Activated T-helper 1 cell treated with anti-CD3 and anti-CD28 coated beads, Interleukin-12 subunit alpha, Interleukin-12 subunit beta, Interleukin-2, Interleukin-4 antibody, amounts not matched to agents 30 ng/mL and 10 ng/mL and 1 ng/mL, durations not matched to agents 14 hours and 24 hours and 36 hours (primary cell): ENCODE measurements around the gene SUMO3. TPM values are rescaled to one million over a fixed set of nuclear protein-coding genes. Genes with fewer than 3 reads are reported as not detected.
A peak's percentile ranks its signal among the peaks of the same experiment; 100 is the strongest.

ENCODE experiments used
- DNase-seq: peaks from one replicate; pipeline ENCODE4 v3.0.0; 2021; ENCODE audit warnings: low spot score
- H3K27ac Mint-ChIP-seq: one replicate; pipeline ENCODE4 v1.8.0; 2021; ENCODE audit warnings: mild to moderate bottlenecking, mixed read lengths
- H3K27me3 Mint-ChIP-seq: one replicate; pipeline ENCODE4 v1.8.0; 2022; ENCODE audit warnings: mild to moderate bottlenecking, moderate library complexity, mixed read lengths; ENCODE audit not compliant: insufficient read depth
- H3K36me3 Mint-ChIP-seq: one replicate; pipeline ENCODE4 v1.8.0; 2021; ENCODE audit warnings: low read depth, mixed read lengths
- H3K4me1 Mint-ChIP-seq: one replicate; pipeline ENCODE4 v1.8.0; 2021; ENCODE audit warnings: low read depth, mixed read lengths
- H3K4me3 Mint-ChIP-seq: one replicate; pipeline ENCODE4 v1.8.0; 2021; ENCODE audit warnings: mild to moderate bottlenecking, moderate library complexity, mixed read lengths
- H3K9me3 Mint-ChIP-seq: one replicate; pipeline ENCODE4 v1.8.0; 2021; ENCODE audit warnings: mixed read lengths
- intact Hi-C: fragments of 100-400 bp; cut with micrococcal nuclease; formaldehyde crosslinking; loops from one replicate; pipeline ENCODE4 v1.15.1; 2024
- total RNA-seq: library from RNA; stranded (reverse); gene quantifications from 2 replicates; pipeline ENCODE4 v1.2.3, GENCODE V29; 2022

The SUMO3 gene
- total RNA-seq, 1 donor from 2014 or later, result 86.9 TPM

GRCh38 chr21:44853601-44854390 is 35.9 kb upstream of the SUMO3 start:
- H3K36me3 Mint-ChIP-seq, result peaks cover 36% of the 10 kb centered on the region
- no peak overlapping the region for H3K4me3 Mint-ChIP-seq
- no peaks in the 10 kb centered on the region for H3K9me3 Mint-ChIP-seq
- H3K27ac Mint-ChIP-seq, result peak overlapping the region; percentile 4
- DNase-seq, result no peak
- H3K4me1 Mint-ChIP-seq, result peaks cover 31% of the 10 kb centered on the region
- intact Hi-C loops, result no loop called here
- no peaks in the 10 kb centered on the region for H3K27me3 Mint-ChIP-seq

- Mint-ChIP-seq H3K27ac (peak overlapping the region; percentile 56), H3K4me1 (peaks cover 40% of the 10 kb centered on the region), H3K9me3 (no peaks in the 10 kb centered on the region), H3K27me3 (no peaks in the 10 kb centered on the region), H3K36me3 (peaks cover 31% of the 10 kb centered on the region), H3K4me3 (no peak overlapping the region)
- intact Hi-C loops, result no loop called here
- DNase-seq, result no peak
Measured at GRCh38 chr21:44850905-44851657, 33.2 kb upstream of the SUMO3 start.

- no peak for DNase-seq
- H3K36me3 Mint-ChIP-seq, result peaks cover 28% of the 10 kb centered on the region
- H3K27me3 Mint-ChIP-seq, result no peaks in the 10 kb centered on the region
- H3K9me3 Mint-ChIP-seq, result no peaks in the 10 kb centered on the region
- H3K27ac Mint-ChIP-seq, result no peak overlapping the region
- intact Hi-C loops, result no loop called here
- H3K4me3 Mint-ChIP-seq, result no peak overlapping the region
- peaks cover 40% of the 10 kb centered on the region for H3K4me1 Mint-ChIP-seq
Measured at GRCh38 chr21:44850208-44850800, 32.4 kb upstream of the SUMO3 start.

DNA sequence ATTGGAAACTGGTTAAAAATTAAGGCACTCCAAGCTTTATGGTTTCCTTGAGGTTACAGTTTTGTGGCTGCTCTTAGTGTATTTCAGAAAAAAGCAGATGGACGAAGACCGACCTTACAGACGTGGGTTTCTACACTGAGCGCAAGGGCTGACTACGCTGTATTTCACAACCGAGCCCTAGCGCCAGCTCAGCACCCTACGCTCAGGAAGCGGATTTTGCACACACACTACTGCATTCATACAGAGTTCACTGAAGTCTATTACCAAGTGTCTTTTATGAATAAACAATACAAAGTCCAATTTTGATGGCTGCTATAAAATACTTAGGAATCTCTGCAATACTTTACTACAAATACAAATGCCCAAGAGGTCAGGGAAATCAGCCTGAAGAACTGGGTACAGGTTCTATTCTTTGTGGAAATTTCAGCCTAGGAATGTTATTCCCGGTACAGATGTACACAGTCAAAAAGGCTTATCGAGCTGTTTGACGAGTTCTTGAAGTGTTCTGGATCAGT is 31.8 kb upstream of the SUMO3 start:
- H3K27ac Mint-ChIP-seq, result no peak overlapping the region
- no peak overlapping the region for H3K4me3 Mint-ChIP-seq
- H3K9me3 Mint-ChIP-seq, result no peaks in the 10 kb centered on the region
- no peak for DNase-seq
- no peaks in the 10 kb centered on the region for H3K27me3 Mint-ChIP-seq
- H3K36me3 Mint-ChIP-seq, result peaks cover 23% of the 10 kb centered on the region
- intact Hi-C loops, result no loop called here
- H3K4me1 Mint-ChIP-seq, result peaks cover 34% of the 10 kb centered on the region

DNA sequence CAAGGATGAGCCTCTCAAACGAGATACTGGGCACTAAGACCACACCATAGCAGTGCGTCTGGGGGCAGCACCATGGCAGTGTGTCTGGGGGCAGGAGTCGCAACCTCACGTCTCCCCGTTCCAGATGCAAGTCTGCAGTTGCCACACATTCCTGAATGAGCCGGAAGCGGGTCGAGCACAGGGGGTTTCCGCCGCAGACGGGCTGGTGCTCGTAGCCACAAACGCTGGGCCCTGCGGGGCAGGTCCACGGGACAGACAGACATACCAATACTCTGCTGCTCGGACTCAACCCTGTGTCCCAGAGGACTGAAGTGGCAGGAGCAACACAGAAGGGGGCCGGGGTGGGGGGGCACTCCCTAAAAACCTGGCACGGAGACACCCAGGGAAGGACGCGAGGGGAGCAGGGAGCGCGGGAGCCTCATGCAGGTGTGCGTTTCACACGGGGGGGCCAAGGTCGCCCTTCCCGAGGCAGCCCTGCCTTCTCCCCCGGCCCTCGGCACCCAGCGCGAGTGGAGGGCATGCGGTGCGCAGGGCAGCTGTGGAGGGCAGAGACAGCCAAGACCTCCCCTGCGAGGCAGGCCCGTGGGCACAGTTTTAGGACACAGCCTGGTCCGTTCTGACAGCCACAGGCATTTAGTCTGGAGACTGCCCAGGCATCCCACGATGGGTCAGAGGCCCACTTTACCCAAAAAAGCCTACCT is 31.1 kb upstream of the SUMO3 start:
- DNase-seq, result no peak
- Mint-ChIP-seq H3K27me3 (peaks cover 1% of the 10 kb centered on the region), H3K4me3 (no peak overlapping the region), H3K36me3 (peaks cover 16% of the 10 kb centered on the region), H3K27ac (no peak overlapping the region), H3K9me3 (no peaks in the 10 kb centered on the region), H3K4me1 (peaks cover 27% of the 10 kb centered on the region)
- intact Hi-C loops, result no loop called here

DNA sequence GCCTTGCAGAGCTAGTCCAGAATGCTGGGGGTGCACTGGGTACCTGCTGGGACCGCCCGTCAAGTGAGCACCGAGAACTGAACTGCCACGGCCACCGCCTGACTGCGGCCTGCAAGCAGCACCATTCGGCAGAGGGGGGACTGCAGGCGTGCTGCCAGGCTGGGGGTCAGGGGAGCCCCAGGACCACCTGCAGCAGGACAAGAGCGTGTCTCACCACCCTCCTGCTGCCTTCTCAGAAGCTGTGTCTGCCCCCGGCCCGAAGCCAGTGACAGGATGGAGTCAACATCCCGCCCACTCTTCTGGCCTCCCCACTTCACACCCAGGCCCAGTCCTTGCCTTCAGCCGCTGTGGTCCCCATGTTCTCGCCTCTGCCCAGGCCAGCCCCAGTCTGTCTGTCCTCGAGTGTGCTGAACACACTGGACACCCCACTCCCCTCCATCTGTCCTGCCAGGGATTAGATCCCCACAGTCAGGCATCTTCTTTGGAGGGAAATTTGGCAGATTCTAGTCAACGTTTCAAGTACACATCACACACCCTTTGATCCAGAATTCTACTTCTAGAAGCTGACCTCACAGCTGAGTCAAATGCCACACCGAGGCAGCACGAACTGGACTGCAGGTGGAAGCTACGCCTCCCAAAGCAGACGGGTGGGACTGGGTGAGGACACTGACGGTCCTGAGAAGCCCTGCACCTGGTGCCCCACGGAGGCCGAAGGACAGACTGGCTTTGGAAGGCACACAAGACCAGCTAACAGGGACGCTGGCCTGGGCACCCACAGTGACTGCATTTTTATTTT is 29.6 kb upstream of the SUMO3 start:
- no peak for DNase-seq
- Mint-ChIP-seq H3K27me3 (peaks cover 5% of the 10 kb centered on the region), H3K36me3 (peaks cover 12% of the 10 kb centered on the region), H3K9me3 (no peaks in the 10 kb centered on the region), H3K4me3 (no peak overlapping the region), H3K27ac (peak overlapping the region; percentile 48), H3K4me1 (peaks cover 26% of the 10 kb centered on the region)
- intact Hi-C loops, result loop anchor here (2.0 kb wide), 2 partner anchors 29 to 47 kb away; partner anchors contain the start of genes SUMO3 and UBE2G2

DNA sequence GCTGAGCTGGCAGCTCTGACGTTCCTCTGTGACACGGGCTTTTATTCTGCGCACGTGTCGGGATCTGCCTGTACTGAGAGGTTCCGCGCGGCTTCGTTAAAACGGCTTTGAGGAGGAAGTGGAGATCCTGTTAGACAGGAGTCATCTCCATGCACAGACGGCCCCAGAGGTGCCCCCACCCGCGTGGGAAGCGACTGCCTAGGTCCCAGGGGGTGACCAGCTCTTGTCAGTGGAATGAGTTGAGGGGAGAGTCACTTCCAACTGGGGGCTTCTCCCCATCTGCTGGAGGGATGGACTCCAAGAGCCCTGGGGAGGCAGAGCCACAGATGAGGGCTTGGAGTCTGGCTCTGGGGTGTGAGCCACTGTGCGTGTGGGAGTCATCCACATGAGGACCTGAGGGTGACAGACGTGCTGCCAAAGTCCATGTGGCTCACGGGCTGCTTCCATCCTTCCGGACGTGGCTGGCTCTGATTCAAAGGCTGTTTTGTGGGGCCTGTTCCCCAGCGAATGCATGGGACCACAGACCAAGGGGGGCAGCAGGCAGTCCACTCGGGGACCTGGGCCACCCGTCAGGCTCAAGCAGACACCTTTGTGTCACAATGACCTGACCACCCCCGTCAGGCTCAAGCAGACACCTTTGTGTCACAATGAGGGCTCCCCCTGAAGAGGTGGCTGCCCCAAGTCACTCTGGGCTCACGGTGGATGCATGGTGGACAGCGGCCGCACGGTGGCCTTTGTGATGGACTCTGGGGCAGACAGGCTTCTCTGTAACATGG is 28.8 kb upstream of the SUMO3 start:
- peak overlapping the region; percentile 11 for H3K27ac Mint-ChIP-seq
- peak overlapping the region; percentile 65 for H3K4me3 Mint-ChIP-seq
- DNase-seq, result peak; percentile 25
- peaks cover 5% of the 10 kb centered on the region for H3K27me3 Mint-ChIP-seq
- intact Hi-C loops, result loop anchor here (1.0 to 2.0 kb wide), 3 partner anchors 26 to 46 kb away; partner anchors contain the start of genes SUMO3 and UBE2G2
- no peaks in the 10 kb centered on the region for H3K9me3 Mint-ChIP-seq
- H3K4me1 Mint-ChIP-seq, result peaks cover 18% of the 10 kb centered on the region
- peaks cover 12% of the 10 kb centered on the region for H3K36me3 Mint-ChIP-seq

DNA sequence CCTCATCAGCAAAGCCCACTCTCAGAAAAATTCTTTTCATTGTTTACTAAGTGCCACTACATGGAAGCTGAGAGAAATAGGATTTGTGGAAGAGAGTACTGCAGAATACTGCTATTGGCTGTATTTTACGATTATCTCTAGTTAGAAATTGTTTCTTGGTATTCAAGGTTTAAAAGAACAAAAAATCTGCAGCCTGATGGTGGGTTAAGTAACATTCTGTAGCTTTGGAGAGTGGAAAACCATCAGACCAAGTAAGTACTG is 28.3 kb upstream of the SUMO3 start:
- intact Hi-C loops, result loop anchor here (1.0 to 2.0 kb wide), 3 partner anchors 26 to 45 kb away; partner anchors contain the start of genes SUMO3 and UBE2G2
- H3K9me3 Mint-ChIP-seq, result no peaks in the 10 kb centered on the region
- H3K27me3 Mint-ChIP-seq, result peaks cover 5% of the 10 kb centered on the region
- peak overlapping the region; percentile 65 for H3K4me3 Mint-ChIP-seq
- peaks cover 12% of the 10 kb centered on the region for H3K36me3 Mint-ChIP-seq
- no peak for DNase-seq
- peaks cover 13% of the 10 kb centered on the region for H3K4me1 Mint-ChIP-seq
- peak overlapping the region; percentile 11 for H3K27ac Mint-ChIP-seq

- H3K36me3 Mint-ChIP-seq, result peaks cover 9% of the 10 kb centered on the region
- H3K4me1 Mint-ChIP-seq, result peaks cover 10% of the 10 kb centered on the region
- peak; percentile 65 for DNase-seq
- peak overlapping the region; percentile 65 for H3K4me3 Mint-ChIP-seq
- intact Hi-C loops, result loop anchor here (1.0 to 2.0 kb wide), 3 partner anchors 27 to 45 kb away; partner anchors contain the start of genes SUMO3 and UBE2G2
- H3K27me3 Mint-ChIP-seq, result peaks cover 5% of the 10 kb centered on the region
- H3K9me3 Mint-ChIP-seq, result no peaks in the 10 kb centered on the region
- no peak overlapping the region for H3K27ac Mint-ChIP-seq
Measured at GRCh38 chr21:44845418-44846223, 27.8 kb upstream of the SUMO3 start.

DNA sequence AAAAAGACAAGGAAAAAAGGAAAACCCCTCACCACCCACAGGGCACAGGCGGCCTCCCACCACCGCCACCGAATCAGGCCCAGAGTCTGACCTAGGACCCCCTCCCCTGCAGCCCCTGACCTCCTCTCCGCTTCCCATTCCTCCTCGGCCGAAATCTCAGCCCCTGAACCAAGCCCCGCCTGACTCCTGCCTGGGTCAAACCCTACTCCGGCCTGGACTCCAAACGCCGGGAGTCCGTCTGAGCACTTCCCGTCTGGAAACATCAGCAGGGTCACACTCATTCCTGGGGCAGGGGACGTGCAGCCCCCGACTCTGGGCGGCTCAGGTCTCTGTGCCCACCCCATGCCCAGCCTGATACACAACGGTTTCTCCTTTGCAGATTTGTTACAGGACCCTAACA is 26.4 kb upstream of the SUMO3 start:
- H3K27me3 Mint-ChIP-seq, result peaks cover 5% of the 10 kb centered on the region
- H3K27ac Mint-ChIP-seq, result no peak overlapping the region
- H3K9me3 Mint-ChIP-seq, result no peaks in the 10 kb centered on the region
- no peak for DNase-seq
- peaks cover 10% of the 10 kb centered on the region for H3K4me1 Mint-ChIP-seq
- no peak overlapping the region for H3K4me3 Mint-ChIP-seq
- peaks cover 6% of the 10 kb centered on the region for H3K36me3 Mint-ChIP-seq
- intact Hi-C loops, result no loop called here
